ENCODE measurements around the gene TGIF2.
A peak's percentile ranks its signal among the peaks of the same experiment; 100 is the strongest.
"Not testable (repeated sequence)": the region's sequence is repeated elsewhere in the genome, so short reads cannot be mapped to it uniquely, and the experiment has no call there.

TGIF2 gene

DNA sequence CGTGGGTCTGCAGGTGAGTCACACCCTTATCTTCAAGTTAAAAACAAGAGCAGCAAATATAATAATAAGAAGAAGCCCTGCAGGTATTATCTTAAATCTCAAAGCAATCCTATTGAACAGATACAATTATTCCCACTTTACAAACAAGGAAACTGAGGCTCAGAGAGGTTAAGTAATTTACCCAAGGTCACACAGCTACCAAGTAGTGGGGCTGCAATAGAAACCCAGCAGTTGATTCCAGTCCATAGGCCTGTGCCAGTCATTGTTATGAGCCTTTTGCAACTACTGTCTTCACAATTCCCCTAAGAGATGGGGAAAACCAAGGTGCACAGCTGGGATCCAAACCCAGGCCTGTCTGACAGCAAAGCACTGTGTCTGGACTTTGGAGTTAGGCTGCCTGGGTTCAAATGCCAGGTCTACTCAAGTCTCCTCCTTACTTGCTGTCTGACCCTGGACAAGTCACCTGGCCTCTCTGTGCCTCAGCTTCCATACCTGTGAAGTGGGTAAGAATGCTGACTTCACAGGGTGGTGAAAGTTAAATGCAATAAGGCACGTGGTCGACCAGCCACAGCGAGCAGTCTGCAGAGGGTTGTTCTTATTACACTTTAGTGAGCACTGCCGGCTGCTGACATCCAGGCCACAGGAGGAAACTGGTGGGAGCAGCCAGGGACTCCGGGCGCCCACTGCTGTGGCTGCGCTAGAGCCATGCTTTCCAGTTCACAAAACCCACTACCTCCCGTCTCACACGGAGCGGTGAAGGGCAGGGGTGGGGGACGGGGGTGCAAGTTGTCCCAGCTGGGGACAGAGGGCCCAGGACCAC lies 26.0 kb upstream of the TGIF2 start:
- DNase-seq: no peak

DNA sequence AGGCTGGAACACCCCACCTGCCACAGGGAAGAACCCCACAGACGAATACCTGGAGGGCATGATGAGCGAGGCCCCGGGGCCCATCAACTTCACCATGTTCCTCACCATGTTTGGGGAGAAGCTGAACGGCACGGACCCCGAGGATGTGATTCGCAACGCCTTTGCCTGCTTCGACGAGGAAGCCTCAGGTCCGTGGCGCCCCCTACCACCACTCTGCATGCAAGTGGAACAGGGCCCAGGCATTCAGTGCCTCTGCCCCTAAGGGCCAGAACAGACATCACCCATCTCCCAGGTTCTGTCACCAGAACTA lies 25.4 kb upstream of the TGIF2 start:
- no peak for DNase-seq

GRCh38 chr20:36548704-36549627 lies 24.4 kb upstream of the TGIF2 start:
- no peak for DNase-seq

GRCh38 chr20:36549628-36549941 lies 23.8 kb upstream of the TGIF2 start:
- DNase-seq: no peak

DNA sequence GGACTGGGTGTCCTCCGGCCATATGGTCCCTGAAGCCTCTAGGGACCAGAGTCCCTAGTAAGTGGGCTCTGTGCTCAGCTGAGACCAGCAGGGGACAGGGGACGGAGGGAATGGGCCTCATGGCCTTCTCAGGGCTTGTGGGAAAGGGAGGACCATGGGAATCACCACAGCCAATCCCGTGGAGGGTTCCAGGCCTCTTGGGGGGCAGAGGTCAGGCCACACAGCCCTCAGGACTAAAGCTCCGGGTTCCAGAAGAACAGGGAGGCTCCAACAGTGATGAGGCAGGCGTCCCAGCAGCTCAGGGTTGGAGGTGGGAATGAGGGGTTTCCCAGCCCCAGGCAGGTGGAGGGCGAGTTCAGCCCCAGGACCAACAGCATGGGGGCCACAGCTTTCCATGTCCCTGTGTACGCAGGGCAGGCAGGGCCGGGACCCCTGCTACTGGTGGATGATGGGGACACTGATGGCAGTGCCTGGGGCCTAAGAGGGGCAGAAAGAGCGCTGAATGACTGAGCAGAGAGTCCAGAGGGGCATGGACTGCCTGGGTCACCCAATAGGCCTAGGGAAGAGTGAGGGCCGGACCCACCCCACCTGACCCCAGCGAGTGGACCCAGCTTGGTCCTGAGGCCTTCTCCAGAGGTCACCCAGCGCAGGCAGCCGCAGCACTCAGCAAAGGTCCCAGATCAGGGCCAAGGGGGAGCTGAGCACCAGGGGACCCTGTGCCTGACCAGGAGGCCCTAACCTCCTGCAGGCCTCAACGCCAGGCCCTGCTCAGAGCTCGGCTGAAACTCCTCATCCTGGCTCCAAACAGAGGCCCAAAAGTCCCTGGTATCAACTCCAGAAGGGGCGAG lies 23.2 kb upstream of the TGIF2 start:
- no peak for DNase-seq

DNA sequence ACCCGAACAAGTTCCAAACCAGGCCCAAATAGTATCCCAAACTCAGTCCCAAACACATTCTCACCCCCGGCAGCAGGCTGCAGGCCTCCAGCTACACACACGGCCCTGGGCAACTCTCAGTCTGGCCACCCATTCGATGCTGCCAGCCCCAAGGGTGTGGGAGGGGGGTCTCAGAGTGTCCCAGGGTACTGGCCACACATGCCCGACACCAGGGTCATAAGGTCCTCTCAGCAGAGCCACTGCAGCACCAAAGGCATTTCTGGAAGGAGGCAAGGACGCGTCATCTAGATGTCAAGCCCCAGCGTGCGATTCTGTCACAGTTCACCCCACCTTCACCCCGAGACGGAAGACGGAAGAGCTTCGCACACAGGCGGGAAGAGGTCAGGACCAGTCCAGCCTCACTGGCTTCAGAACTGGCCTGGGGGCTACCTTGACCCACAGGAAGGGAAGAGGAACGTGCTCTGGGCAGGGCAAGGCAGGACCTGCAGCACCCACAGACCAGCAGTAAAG lies 22.6 kb upstream of the TGIF2 start:
- DNase-seq: no peak

- no peak for DNase-seq
Observed at GRCh38 chr20:36555248-36555647, 18.1 kb upstream of the TGIF2 start.

- no peak for DNase-seq
Observed at GRCh38 chr20:36562724-36563123, 10.7 kb upstream of the TGIF2 start.

GRCh38 chr20:36563374-36563773 lies 10.0 kb upstream of the TGIF2 start:
- no peak for DNase-seq

- DNase-seq: not testable (repeated sequence)
Observed at GRCh38 chr20:36564078-36564725, 9.2 kb upstream of the TGIF2 start.

DNA sequence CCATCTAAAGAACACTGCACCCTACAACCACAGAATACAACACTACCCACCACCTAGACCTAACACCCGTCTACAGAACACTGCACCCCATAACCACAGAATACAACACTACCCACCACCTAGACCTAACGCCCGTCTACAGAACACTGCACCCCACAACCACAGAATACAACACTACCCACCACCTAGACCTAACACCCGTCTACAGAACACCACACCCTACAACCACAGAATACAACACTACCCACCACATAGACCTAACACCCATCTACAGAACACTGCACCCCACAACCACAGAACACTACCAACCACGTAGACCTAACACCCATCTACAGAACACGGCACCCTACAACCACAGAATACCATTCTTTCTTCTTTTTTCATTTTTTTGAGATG lies 8.7 kb upstream of the TGIF2 start:
- DNase-seq: not testable (repeated sequence)

GRCh38 chr20:36565520-36565919 lies 7.9 kb upstream of the TGIF2 start:
- no peak for DNase-seq

DNA sequence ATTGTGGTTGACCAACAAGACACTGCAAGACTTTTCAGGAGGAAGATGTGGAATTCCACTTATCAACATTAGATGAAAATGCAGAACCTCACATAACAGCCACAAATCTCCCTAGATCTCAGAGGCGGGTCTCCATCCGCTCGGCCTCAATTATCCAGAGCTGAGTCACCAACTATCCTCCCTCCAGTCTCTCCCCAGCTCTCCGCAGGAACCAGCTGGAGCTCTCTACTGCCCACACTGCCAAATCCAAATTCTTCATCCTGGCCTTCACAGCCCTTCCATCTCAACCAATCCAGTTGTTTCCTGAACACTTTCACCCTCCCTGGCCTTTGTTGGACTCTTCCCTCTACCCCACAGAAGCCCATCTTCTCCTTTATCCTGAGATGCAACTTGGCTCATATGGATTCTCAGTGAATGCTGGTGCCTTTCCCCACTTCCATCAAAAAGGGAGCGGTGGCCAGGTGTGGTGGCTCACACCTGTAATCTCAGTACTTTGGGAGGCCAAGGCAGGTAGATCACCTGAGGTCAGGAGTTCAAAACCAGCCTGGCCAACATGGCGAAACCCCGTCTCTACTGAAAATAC lies 3.5 kb upstream of the TGIF2 start:
- DNase-seq: peak; percentile 75

- DNase-seq: no peak
Observed at GRCh38 chr20:36571564-36572504, 1.6 kb upstream of the TGIF2 start.

GRCh38 chr20:36572701-36573102 lies 695 bp upstream of the TGIF2 start:
- DNase-seq: peak; percentile 55

DNA sequence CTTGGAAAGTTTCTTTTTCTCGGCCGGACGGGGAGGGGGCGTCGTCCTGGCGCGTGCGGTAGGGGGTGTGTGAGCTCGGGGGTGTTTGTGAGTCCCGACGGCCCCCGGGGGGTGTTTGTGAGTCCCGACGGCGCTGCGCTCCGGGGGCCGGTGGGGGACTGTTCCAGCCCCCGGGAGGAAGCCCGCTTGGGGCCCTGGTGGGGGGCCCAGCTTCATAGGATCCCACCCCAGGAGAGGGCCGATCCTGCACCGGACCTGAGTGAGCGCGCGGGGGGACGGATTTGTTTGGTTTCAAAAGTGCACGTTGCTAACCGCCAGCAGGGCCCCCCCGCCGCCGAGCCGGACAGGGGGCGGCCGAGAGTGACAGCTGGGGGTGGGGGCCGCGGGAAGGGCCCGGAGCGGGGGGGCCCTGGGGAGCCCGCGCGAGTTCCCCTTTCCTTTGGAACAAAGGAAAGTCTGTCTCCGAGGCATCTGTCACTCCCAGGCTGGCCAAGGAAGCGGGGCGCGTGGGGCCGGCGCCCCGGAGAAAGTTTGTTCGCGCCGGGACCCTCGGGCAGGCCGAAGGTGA lies 485 bp downstream of the TGIF2 start:
- peak; percentile 28 for DNase-seq

DNA sequence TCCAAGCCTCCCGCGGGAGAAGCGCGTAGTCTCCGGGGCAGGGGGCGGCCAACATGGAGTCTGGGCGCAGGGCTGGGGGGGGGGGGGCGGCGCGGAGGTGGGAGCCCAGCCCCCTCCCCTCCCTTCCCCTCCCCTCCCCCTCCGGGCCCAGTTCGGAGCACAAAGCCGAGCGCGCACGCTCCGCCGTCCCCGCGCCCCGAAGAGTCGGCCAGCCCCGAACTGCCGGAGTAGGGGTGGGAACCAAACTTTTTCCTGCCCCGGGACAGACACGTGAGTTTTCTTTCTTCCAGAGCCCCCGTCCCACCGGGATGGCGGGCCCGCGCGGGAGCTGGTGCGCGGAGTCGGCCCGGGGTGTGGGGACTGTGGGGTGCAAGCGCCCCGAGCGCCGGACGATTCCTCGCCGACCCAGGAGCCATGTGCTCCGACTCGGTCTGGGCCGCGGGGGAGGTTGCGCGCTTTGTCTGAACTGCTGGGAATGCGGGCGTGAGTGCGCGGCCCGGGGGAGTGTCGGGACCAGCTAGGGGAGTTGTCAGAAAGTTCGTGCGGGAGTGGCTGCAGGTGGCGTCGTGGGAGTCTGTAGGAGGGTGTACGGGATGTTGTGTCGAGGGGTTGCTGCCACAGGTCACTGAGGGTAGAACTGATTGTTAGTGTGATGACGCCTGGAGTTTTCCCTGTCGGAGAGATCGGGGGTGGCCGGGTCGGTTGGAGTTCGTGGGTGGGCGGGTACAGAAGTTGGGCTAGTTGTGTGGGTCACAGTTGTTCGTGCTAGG lies 1.2 kb downstream of the TGIF2 start:
- peak; percentile 62 for DNase-seq

DNA sequence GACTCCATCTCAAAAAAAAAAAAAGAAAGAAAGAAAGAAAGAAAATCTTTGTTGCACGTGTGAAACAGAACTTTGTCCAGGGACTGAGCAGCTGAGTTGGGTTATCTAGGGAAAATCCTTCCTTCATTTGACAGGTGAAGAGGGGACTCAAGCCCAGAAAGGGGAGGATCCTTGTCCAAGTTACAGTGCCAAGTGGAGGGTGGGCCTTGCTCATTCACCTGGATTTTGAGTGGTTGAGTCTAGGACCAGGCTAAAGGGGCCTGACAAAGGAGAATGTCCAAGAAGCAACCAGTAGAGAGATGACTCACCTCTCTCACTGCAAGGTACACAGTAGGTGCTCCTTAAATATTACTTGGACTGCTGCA lies 2.7 kb downstream of the TGIF2 start:
- no peak for DNase-seq

- DNase-seq: no peak
Observed at GRCh38 chr20:36578356-36579041, 5.1 kb downstream of the TGIF2 start.
